Loucy (cell line): Measurements from ENCODE around the gene CREB3L2.

Experiments
- H2AFZ ChIP-seq: fragments of 200-600 bp; sonication (generic); 2 replicates; pipeline ENCODE4 v1.6.0; 2016; ENCODE audit warnings: antibody characterized with exemption, mild to moderate bottlenecking, low read length, moderate library complexity
- H3F3A ChIP-seq: fragments of 200-600 bp; 2 replicates; pipeline ENCODE4 v1.6.0; 2016; ENCODE audit warnings: antibody characterized with exemption, low read depth, mild to moderate bottlenecking
- H3K27me3 ChIP-seq: fragments of 200-600 bp; sonication (generic); 2 replicates; pipeline ENCODE4 v1.6.1; 2014; ENCODE audit warnings: low read length, mild to moderate bottlenecking; ENCODE audit not compliant: insufficient read depth, poor library complexity, severe bottlenecking
- H3K36me3 ChIP-seq: fragments of 200-600 bp; sonication (generic); 2 replicates; pipeline ENCODE4 v1.6.1; 2016; ENCODE audit warnings: low read length; ENCODE audit not compliant: insufficient read depth
- H3K4me1 ChIP-seq: fragments of 200-600 bp; sonication (generic); 2 replicates; pipeline ENCODE4 v1.5.1; 2014; ENCODE audit warnings: low read length, mild to moderate bottlenecking; ENCODE audit not compliant: insufficient read depth, poor library complexity, severe bottlenecking
- H3K4me2 ChIP-seq: fragments of 200-600 bp; sonication (generic); 2 replicates; pipeline ENCODE4 v1.6.0; 2014; ENCODE audit warnings: antibody characterized with exemption, low read length, low read depth, mild to moderate bottlenecking; ENCODE audit not compliant: poor library complexity, severe bottlenecking
- H3K4me3 ChIP-seq: fragments of 200-600 bp; sonication (generic); 2 replicates; pipeline ENCODE4 v1.5.1; 2014; ENCODE audit warnings: low read length, mild to moderate bottlenecking, mixed read lengths; ENCODE audit not compliant: poor library complexity, severe bottlenecking
- H3K79me2 ChIP-seq: fragments of 200-600 bp; sonication (generic); 2 replicates; pipeline ENCODE4 v1.6.1; 2014; ENCODE audit warnings: low read length; ENCODE audit not compliant: insufficient read depth
- H3K9ac ChIP-seq: fragments of 200-600 bp; sonication (generic); 2 replicates; pipeline ENCODE4 v1.6.0; 2014; ENCODE audit warnings: mild to moderate bottlenecking, low read depth, low read length, moderate library complexity; ENCODE audit not compliant: poor library complexity, severe bottlenecking
- H3K9me2 ChIP-seq: fragments of 200-600 bp; sonication (generic); replicated peaks from 2 replicates; pipeline ENCODE4 v1.6.1; 2016; ENCODE audit warnings: low read depth, low read length, mixed read lengths
- H3K9me3 ChIP-seq: fragments of 200-600 bp; sonication (generic); 2 replicates; pipeline ENCODE4 v1.6.1; 2014; ENCODE audit warnings: mild to moderate bottlenecking, antibody characterized with exemption, low read length, low read depth; ENCODE audit not compliant: insufficient read depth
- H4K20me1 ChIP-seq: fragments of 200-600 bp; sonication (generic); 2 replicates; pipeline ENCODE4 v1.6.0; 2014; ENCODE audit warnings: antibody characterized with exemption, low read length, mild to moderate bottlenecking; ENCODE audit not compliant: insufficient read depth, poor library complexity, severe bottlenecking
- EZH2phosphoT487 ChIP-seq: fragments of 200-600 bp; IDR thresholded peaks from 2 replicates; pipeline ENCODE4 v1.6.1; 2018; ENCODE audit warnings: antibody characterized with exemption, mild to moderate bottlenecking, moderate library complexity, borderline replicate concordance
- TF ChIP-seq, protein P1 (sequence below): fragments of 200-600 bp; sonication (generic); conservative IDR thresholded peaks from 2 replicates; pipeline ENCODE4 v1.5.1; 2014; ENCODE audit warnings: mild to moderate bottlenecking, antibody characterized with exemption, low read length

CREB3L2 gene

DNA sequence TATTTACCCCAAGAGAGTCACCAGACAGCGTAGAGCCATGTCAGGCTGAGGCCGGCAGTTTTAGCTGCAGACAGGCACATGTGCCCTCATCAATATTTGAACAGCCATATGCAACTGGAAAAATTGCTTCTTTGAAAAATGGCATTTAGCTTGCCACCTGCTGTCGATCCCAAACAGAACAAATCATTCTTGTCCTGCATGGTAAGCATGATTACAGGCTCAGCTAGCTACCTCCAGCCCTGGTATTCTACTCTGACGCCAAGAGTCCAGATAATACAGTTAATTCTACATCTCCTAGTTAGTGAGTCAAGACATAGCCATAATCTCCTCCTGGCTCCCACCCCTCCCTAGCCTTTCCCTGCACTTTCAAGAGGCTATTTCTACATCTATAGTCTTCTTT is 7.7 kb downstream of the CREB3L2 start:
- Histone ChIP-seq H3F3A (peaks cover 11% of the 10 kb centered on the region), H3K9me3 (no peaks in the 10 kb centered on the region), H3K4me3 (no peak overlapping the region), H3K4me2 (peak overlapping the region; percentile 69), H2AFZ (no peak overlapping the region), H3K36me3 (no peaks in the 10 kb centered on the region), H3K79me2 (peaks cover 86% of the 10 kb centered on the region), H3K9me2 (no peaks in the 10 kb centered on the region), H4K20me1 (no peaks in the 10 kb centered on the region), H3K27me3 (no peaks in the 10 kb centered on the region), H3K9ac (no peak overlapping the region), H3K4me1 (peaks cover 75% of the 10 kb centered on the region)
- no peak for TF ChIP-seq EZH2phosphoT487
- TF ChIP-seq, protein P1, sequence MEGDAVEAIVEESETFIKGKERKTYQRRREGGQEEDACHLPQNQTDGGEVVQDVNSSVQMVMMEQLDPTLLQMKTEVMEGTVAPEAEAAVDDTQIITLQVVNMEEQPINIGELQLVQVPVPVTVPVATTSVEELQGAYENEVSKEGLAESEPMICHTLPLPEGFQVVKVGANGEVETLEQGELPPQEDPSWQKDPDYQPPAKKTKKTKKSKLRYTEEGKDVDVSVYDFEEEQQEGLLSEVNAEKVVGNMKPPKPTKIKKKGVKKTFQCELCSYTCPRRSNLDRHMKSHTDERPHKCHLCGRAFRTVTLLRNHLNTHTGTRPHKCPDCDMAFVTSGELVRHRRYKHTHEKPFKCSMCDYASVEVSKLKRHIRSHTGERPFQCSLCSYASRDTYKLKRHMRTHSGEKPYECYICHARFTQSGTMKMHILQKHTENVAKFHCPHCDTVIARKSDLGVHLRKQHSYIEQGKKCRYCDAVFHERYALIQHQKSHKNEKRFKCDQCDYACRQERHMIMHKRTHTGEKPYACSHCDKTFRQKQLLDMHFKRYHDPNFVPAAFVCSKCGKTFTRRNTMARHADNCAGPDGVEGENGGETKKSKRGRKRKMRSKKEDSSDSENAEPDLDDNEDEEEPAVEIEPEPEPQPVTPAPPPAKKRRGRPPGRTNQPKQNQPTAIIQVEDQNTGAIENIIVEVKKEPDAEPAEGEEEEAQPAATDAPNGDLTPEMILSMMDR: no peak

DNA sequence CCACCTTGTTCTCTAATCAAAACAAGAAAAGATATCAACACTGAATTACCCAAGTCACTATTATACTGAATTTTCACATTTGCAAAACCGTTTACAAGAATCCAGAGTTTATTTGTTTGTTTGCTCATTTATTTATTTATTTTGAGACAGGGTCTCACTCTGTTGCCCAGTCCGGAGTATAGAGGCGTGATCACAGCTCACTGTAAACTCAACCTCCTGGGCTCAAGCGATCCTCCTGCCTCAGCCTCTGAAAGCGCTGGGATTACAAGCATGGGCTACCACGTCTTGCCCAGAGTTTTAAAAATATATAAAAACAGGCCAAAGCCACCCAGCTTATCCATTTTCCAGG is 8.5 kb downstream of the CREB3L2 start:
- no peak for TF ChIP-seq EZH2phosphoT487
- TF ChIP-seq, protein P1: no peak
- Histone ChIP-seq H3K4me3 (peak overlapping the region; percentile 68), H3K4me2 (peak overlapping the region; percentile 69)

DNA sequence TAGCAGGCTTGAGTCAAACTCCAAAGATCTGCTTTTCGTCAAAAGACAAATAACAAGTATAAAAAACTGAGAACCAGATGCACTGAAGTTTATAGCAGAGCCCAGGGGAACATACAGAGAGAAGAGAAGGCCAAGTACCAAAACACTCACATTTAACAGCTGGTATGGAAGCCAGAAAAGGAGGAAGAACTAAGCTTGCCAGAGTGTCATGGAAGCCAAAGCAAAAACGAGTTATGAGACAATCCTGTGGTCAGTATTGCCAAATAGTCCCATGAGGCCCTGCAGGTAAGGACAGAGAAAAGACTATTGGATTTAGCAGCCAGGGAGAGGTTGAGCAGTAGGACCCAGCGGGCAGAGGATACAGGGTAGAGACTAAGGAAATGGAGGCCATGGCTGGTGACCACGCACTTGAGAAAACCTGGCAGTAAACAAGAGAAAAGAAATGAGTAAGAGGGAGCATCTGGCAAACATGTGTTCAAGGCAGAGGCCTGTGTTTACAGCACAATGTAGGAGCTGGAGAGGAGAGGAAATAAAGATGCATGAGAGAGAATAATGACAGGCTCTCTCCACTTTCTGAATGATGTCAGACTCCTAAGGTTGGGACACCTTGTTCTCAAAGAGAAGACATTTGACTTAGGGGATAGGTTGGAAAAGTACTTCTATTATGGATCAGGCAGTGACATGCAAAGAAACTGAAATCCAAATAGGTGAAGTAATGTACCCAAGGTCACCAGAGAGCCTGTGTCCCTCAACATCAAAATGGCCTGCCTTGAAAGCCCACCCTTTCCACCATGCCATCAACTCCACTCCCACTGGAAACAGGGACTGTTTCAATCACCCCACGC is 9.1 kb downstream of the CREB3L2 start:
- no peaks in the 10 kb centered on the region for H3K9me3 ChIP-seq
- peak overlapping the region; percentile 69 for H3K4me2 ChIP-seq
- H3K36me3 ChIP-seq: no peaks in the 10 kb centered on the region
- peak overlapping the region; percentile 69 for H2AFZ ChIP-seq
- no peak for TF ChIP-seq EZH2phosphoT487
- TF ChIP-seq, protein P1: no peak
- no peaks in the 10 kb centered on the region for H3K9me2 ChIP-seq
- peaks cover 69% of the 10 kb centered on the region for H3K4me1 ChIP-seq
- H3K9ac ChIP-seq: peak overlapping the region; percentile 40
- H3F3A ChIP-seq: peaks cover 6% of the 10 kb centered on the region
- peaks cover 85% of the 10 kb centered on the region for H3K79me2 ChIP-seq
- no peaks in the 10 kb centered on the region for H4K20me1 ChIP-seq
- H3K27me3 ChIP-seq: no peaks in the 10 kb centered on the region
- peak overlapping the region; percentile 68 for H3K4me3 ChIP-seq

More for the DNA sequence above, 8.5 kb downstream of the CREB3L2 start:
- H3K36me3 ChIP-seq: no peaks in the 10 kb centered on the region
- peaks cover 86% of the 10 kb centered on the region for H3K79me2 ChIP-seq
- H3F3A ChIP-seq: peaks cover 6% of the 10 kb centered on the region
- H3K27me3 ChIP-seq: no peaks in the 10 kb centered on the region
- peaks cover 69% of the 10 kb centered on the region for H3K4me1 ChIP-seq
- no peak overlapping the region for H2AFZ ChIP-seq
- H4K20me1 ChIP-seq: no peaks in the 10 kb centered on the region
- H3K9me3 ChIP-seq: no peaks in the 10 kb centered on the region
- H3K9me2 ChIP-seq: no peaks in the 10 kb centered on the region
- peak overlapping the region; percentile 40 for H3K9ac ChIP-seq
